GM12872 (cell line): ENCODE data around the gene GALM.

Experiments used
- TF ChIP-seq, protein P1 (sequence below): IDR thresholded peaks from 3 replicates; pipeline ENCODE4 v1.5.1; 2011; ENCODE audit warnings: low read depth, mild to moderate bottlenecking, low read length, moderate library complexity; ENCODE audit not compliant: insufficient read depth

The GALM gene

DNA sequence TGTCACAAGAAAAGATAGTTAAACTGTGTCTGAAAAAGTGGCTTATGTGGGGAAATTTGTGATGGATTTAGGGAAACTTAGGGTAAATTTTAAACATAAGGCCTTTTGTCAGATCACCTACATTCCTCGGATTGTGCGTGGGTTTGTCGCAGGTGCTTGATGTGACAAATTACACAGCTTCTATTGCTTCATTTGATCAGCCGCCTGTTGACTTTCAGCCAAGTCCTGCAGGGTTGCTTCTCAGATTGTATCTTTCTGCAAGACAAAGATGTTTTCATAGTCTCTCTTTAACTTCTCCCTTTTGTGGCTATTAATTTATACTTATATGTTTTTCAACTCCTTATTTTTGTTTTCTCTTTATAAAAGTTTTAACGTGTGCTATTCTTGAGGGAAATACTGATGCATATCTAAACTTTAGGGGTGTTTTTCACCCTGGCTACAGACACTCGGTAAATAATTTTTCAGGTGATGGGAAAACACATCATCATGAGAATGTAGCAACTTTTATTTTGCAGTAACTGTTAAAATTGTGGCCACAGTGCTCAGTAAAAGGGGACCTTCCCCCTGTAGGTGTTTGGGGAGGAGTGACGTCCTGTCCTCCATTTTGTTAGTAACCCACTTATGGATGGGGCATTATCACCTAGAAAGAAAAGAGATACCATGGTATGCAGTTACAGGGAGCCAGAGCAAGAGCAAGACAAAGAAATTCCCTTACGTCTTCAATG lies 31.4 kb downstream of the GALM start:
- TF ChIP-seq, protein P1, sequence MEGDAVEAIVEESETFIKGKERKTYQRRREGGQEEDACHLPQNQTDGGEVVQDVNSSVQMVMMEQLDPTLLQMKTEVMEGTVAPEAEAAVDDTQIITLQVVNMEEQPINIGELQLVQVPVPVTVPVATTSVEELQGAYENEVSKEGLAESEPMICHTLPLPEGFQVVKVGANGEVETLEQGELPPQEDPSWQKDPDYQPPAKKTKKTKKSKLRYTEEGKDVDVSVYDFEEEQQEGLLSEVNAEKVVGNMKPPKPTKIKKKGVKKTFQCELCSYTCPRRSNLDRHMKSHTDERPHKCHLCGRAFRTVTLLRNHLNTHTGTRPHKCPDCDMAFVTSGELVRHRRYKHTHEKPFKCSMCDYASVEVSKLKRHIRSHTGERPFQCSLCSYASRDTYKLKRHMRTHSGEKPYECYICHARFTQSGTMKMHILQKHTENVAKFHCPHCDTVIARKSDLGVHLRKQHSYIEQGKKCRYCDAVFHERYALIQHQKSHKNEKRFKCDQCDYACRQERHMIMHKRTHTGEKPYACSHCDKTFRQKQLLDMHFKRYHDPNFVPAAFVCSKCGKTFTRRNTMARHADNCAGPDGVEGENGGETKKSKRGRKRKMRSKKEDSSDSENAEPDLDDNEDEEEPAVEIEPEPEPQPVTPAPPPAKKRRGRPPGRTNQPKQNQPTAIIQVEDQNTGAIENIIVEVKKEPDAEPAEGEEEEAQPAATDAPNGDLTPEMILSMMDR, result no peak

DNA sequence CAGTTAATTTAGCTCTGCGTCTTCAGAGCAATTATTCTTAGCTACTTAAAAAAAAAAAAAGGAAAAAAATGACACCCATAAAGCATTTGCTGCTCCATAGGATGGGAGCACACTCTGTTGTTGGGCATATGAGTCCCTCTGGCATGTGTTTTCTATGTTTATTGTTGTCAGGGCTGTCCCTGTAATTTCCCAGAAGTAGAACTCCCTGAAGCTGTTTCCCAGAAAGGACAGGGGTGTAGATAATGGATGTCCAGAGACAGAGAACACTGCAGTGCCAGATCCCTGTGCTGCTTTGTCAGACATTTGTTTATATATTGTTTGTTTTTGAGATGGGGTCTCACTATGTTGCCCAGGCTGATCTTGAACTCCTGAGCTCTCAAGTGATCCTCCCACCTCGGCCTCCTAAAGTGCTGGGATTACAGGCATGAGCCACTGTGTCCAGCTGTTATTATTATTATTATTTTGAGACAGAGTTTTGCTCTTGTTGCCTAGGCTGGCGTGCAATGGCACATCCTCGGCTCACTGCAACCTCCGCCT lies 32.6 kb downstream of the GALM start:
- TF ChIP-seq, protein P1, result no peak

DNA sequence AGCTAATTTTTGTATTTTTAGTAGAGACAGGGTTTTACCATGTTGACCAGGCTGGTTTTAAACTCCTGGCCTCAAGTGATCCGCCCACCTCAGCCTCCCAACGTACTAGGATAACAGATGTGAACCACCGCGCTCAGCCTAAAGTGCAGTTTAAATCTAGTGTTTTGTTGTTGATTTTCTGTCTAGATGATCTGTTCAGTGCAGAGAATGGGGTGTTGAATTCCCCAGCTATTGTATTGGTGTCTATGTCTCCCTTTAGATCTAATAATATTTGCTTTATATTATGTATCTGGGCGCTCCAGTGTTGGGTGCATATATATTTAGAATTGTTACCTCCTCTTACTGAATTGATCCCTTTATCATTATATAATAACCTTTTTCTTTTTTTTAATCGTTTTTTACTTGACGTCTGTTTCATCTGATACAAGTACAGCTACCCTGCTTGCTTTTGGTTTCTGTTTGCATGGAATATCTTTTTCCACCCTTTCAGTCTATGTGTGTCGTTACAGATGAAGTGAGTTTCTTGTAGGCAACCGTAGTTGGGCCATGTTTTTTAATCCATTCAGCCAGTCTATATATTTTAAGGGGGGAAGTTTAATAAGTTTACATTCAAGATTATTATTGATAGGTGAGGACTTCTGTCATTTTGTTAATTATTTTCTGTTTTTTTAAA lies 34.3 kb downstream of the GALM start:
- TF ChIP-seq, protein P1, result no peak

DNA sequence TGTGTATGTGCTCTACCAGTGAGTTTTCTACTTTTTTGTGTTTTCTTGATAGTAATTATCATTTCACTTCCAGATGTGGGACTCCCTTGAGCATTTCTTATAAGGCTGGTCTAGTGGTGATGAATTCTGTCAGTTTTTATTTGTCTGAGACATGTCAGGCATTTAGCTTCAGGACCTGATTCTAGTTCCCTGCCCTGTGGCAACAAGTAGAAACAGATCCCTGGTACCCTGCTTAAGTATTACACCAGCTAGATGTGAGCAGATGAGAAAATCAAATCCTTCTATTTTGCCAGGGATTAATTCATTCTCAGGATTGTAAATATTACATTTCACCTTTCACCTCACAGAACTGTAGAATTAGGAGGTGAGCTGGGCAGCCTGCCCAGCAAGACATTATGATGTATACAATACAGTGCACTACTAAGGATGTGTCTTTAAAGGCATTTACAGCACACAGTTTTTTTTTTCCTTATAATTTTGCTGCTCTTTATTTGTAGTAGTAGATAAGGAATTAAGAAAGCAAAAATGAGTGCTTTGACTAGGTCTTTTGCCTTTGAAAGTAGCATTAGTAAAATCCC lies 35.1 kb downstream of the GALM start:
- TF ChIP-seq, protein P1, result no peak

DNA sequence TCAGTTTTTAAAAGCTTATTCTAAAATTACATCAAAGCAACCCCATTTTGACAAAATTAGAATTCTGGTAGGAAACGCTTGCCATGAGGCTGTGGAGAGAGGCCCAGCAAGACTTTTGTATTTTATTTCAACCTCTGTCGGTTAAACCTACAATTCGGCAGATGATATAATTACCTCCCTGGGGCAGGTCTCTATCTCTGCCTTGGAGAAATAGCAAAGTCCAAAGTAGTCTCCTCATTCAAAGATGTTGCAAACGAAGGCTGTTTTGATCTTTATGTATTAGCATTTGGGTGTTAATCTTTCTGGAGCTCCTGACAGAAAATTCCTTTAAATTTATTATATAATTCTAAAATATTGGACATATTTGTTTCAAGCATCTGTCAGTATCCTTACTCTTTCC lies 35.6 kb downstream of the GALM start:
- TF ChIP-seq, protein P1, result no peak

DNA sequence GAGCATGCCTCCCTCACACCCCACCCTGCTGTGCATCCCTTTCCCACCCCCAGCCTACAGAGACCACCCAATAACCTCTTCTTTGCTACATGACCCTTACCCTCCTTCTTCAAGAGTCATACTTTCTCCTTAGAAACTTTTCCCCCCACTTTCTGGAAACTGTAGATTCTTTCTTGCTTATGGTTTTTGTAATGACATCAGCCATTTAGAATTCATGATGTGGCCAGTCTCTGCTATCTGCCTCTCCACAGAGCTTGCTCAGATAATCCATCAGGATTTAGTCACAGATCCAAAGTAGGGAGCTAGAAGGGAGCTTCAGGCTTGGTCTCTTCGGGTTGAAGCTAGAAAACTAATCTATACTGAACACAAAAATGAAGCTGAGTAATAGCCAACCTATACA lies 36.5 kb downstream of the GALM start:
- TF ChIP-seq, protein P1, result no peak

DNA sequence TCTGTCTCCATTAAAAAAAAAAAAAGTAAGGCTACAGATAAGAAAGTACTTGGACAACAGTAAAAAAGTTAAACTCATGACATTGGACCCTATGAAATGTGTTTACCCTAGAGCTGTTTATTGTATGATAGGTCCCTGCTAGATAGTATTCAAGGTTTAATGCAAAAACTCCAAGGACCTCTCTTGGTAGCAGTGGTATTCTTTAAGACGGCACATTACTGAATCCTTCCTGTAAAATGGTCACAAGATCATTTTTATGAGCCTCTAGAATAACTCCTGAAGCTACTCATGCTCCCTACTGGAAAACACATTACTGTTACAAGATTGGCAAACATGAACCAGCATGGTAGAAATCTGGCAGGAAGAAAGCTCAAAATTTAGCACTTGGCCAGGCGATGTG lies 38.8 kb downstream of the GALM start:
- TF ChIP-seq, protein P1, result no peak
